Measurements from ENCODE around the gene STIM1.

GRCh38 chr11:3827434-3828186 lies 27.9 kb upstream of the STIM1 start:
- no peak for TF ChIP-seq ZNF274 (IDR thresholded peaks at IDR 0.05; ENCODE audit: low read depth, low read length)
- TF ChIP-seq YY1 (IDR thresholded peaks at IDR 0.05; ENCODE audit: insufficient read depth, insufficient read length), result no peak
